GM10266 (cell line): ENCODE results near the gene TEKT5.

Source experiments
- DNase-seq: peaks from one replicate; pipeline ENCODE4 v3.0.0; 2012; ENCODE audit errors: extremely low spot score
- TF ChIP-seq, protein P1 (sequence below): IDR thresholded peaks from 2 replicates; pipeline ENCODE4 v1.5.1; 2012; ENCODE audit warnings: mild to moderate bottlenecking, low read depth; ENCODE audit not compliant: control insufficient read depth, insufficient read depth; ENCODE audit errors: missing control alignments

TEKT5 gene

GRCh38 chr16:10616756-10617640 lies 77.7 kb downstream of the TEKT5 start:
- TF ChIP-seq, protein P1, sequence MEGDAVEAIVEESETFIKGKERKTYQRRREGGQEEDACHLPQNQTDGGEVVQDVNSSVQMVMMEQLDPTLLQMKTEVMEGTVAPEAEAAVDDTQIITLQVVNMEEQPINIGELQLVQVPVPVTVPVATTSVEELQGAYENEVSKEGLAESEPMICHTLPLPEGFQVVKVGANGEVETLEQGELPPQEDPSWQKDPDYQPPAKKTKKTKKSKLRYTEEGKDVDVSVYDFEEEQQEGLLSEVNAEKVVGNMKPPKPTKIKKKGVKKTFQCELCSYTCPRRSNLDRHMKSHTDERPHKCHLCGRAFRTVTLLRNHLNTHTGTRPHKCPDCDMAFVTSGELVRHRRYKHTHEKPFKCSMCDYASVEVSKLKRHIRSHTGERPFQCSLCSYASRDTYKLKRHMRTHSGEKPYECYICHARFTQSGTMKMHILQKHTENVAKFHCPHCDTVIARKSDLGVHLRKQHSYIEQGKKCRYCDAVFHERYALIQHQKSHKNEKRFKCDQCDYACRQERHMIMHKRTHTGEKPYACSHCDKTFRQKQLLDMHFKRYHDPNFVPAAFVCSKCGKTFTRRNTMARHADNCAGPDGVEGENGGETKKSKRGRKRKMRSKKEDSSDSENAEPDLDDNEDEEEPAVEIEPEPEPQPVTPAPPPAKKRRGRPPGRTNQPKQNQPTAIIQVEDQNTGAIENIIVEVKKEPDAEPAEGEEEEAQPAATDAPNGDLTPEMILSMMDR: no peak
- DNase-seq: no peak

- no peak for DNase-seq
- TF ChIP-seq, protein P1: no peak
Measured at GRCh38 chr16:10616419-10616755, 78.3 kb downstream of the TEKT5 start.

DNA sequence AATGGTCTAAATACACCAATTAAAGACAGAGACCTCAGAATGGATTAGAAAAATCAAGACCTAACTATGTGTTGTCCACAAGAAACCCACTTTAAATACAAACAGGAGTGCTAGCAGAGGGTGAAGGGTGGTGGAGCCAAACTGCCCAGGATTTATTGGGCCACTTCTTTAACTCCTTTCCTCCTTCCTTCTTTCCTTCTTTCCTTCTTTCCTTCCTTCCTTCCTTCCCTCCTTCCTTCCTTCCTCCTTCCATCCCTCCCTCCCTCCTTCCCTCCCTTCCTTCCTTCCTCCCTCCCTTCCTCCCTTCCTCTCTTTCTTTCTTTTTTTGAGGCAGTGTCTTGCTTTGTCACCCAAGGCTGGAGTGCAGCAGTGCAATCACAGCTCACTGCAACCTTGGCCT lies 80.0 kb downstream of the TEKT5 start:
- DNase-seq: no peak
- TF ChIP-seq, protein P1: no peak

GRCh38 chr16:10613785-10614485 lies 80.8 kb downstream of the TEKT5 start:
- TF ChIP-seq, protein P1: no peak
- peak; percentile 49 for DNase-seq

- DNase-seq: no peak
- TF ChIP-seq, protein P1: no peak
Measured at GRCh38 chr16:10612649-10613179, 82.0 kb downstream of the TEKT5 start.

DNA sequence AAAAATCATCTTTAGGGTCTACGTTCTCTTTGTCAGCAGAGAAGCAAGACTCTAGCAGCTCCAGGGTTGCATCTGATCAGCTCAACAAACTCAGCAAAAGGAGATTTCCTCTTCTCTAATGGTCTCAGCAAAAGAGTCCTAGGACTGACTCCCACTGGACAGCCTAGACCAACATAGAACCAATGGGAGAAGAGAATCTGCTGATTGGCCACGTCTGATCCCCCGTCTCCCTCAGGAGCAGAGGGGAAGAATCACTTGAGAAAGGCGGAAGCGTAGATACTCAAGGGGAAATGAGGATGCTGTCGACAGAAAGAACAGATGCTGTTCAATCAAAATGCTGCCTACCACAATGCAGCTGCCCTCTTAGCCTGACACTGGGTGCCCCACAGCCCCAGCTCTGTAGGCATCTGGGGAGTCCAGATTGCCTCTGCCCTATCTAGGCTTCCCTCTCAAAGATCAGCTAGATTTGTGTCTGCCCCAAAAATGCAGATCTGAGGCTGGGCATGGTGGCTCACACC lies 82.8 kb downstream of the TEKT5 start:
- TF ChIP-seq, protein P1: no peak
- no peak for DNase-seq
